Activated CD8-positive, alpha-beta memory T cell treated with anti-CD3 and anti-CD28 coated beads, Interleukin-2, amount 50 U/mL, for 4 hours (primary cell): ENCODE measurements around the gene EPN2.
A peak's percentile ranks its signal among the peaks of the same experiment; 100 is the strongest.

Experiments
- DNase-seq: peaks from one replicate; pipeline ENCODE4 v3.0.0-alpha.2; 2020

EPN2 gene

GRCh38 chr17:19333132-19333440 lies 95.9 kb downstream of the EPN2 start:
- DNase-seq = no peak

GRCh38 chr17:19333736-19334290 lies 96.6 kb downstream of the EPN2 start:
- DNase-seq = no peak

- DNase-seq = no peak
Measured at GRCh38 chr17:19334331-19334730, 97.2 kb downstream of the EPN2 start.

GRCh38 chr17:19335951-19336631 lies 98.9 kb downstream of the EPN2 start:
- DNase-seq = no peak

- no peak for DNase-seq
Measured at GRCh38 chr17:19336938-19337711, 100.0 kb downstream of the EPN2 start.

GRCh38 chr17:19337712-19338023 lies 100.5 kb downstream of the EPN2 start:
- no peak for DNase-seq

- peak; percentile 67 for DNase-seq
Measured at GRCh38 chr17:19338031-19338990, 101.1 kb downstream of the EPN2 start.

- DNase-seq = no peak
Measured at GRCh38 chr17:19339341-19339815, 102.2 kb downstream of the EPN2 start.

- no peak for DNase-seq
Measured at GRCh38 chr17:19341211-19341631, 104.1 kb downstream of the EPN2 start.

- no peak for DNase-seq
Measured at GRCh38 chr17:19341641-19342610, 104.8 kb downstream of the EPN2 start.

GRCh38 chr17:19342611-19343255 lies 105.6 kb downstream of the EPN2 start:
- no peak for DNase-seq

- DNase-seq = no peak
Measured at GRCh38 chr17:19343256-19343630, 106.1 kb downstream of the EPN2 start.

GRCh38 chr17:19343671-19344151 lies 106.5 kb downstream of the EPN2 start:
- DNase-seq = no peak

- no peak for DNase-seq
Measured at GRCh38 chr17:19344311-19345066, 107.3 kb downstream of the EPN2 start.

GRCh38 chr17:19345067-19345460 lies 107.9 kb downstream of the EPN2 start:
- no peak for DNase-seq

GRCh38 chr17:19345486-19346350 lies 108.6 kb downstream of the EPN2 start:
- DNase-seq = no peak

GRCh38 chr17:19346351-19347255 lies 109.4 kb downstream of the EPN2 start:
- DNase-seq = no peak

- no peak for DNase-seq
Measured at GRCh38 chr17:19347323-19348080, 110.3 kb downstream of the EPN2 start.
